SK-N-MC (cell line): ENCODE data around the gene SMTN.

Experiments
- EZH2 ChIP-seq: fragments of 200-600 bp; sonication (generic); IDR thresholded peaks from one replicate; pipeline ENCODE4 v1.6.1; 2017; ENCODE audit warnings: antibody characterized with exemption
- FOXP2 ChIP-seq: optimal IDR thresholded peaks from 2 replicates; pipeline ENCODE3; 2011; ENCODE audit warnings: mild to moderate bottlenecking, moderate library complexity; ENCODE audit not compliant: insufficient read depth; ENCODE audit errors: extremely low read length, control extremely low read depth
- POLR2AphosphoS5 ChIP-seq: IDR thresholded peaks from 2 replicates; pipeline ENCODE4 v1.6.1; 2012; ENCODE audit warnings: mild to moderate bottlenecking, low read depth, low read length, borderline replicate concordance

DNA sequence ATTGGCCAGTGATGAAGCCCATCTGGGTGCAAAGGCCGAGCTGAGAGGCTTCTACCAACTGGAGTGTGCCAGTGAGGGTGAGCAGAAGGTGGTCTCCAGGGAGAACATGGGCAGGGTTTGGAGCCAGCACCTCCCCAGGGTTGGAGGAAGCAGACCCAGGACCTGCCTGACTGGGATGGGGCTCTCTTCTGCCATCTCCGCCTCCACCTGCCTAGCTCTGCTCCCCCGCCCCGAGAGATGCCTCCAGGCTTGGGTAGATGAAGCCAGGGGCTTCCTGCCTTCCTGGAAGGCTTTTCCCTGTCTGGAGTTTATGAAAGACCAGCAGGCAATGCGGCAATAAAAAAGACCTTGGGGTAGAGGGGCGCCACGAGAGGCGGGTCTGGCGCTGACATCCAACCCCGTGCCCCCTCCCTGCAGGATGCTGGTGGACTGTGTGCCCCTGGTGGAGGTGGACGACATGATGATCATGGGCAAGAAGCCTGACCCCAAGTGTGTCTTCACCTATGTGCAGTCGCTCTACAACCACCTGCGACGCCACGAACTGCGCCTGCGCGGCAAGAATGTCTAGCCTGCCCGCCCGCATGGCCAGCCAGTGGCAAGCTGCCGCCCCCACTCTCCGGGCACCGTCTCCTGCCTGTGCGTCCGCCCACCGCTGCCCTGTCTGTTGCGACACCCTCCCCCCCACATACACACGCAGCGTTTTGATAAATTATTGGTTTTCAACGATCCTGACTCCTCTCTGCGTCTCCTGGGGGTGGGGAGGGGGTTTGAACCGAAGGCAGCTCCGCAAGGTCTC lies 23.0 kb downstream of the SMTN start:
- TF ChIP-seq EZH2 (no peak), POLR2AphosphoS5 (no peak), FOXP2 (no peak)
